ENCODE measurements around the gene ELAC2. TPM values are rescaled to one million over a fixed set of nuclear protein-coding genes. Genes with fewer than 3 reads are reported as not detected.
A peak's percentile ranks its signal among the peaks of the same experiment; 100 is the strongest.

The ELAC2 gene
- total RNA-seq = 54.5 TPM

GRCh38 chr17:13017655-13018459 is at the start of gene ELAC2:
ELAC2 (minus strand) TSS chr17:13018027; CDS start chr17:13017947, 80 bp downstream.
- DNase-seq (ENCODE audit: low spot score) = peak; percentile 99

- DNase-seq (ENCODE audit: low spot score) = no peak
Observed at GRCh38 chr17:13065032-13065431, 47.2 kb upstream of the ELAC2 start.

GRCh38 chr17:13055131-13055530 is 37.3 kb upstream of the ELAC2 start:
- no peak for DNase-seq (ENCODE audit: low spot score)

GRCh38 chr17:13054666-13055065 is 36.8 kb upstream of the ELAC2 start:
- no peak for DNase-seq (ENCODE audit: low spot score)

GRCh38 chr17:13051915-13052314 is 34.1 kb upstream of the ELAC2 start:
- DNase-seq (ENCODE audit: low spot score) = no peak

- no peak for DNase-seq (ENCODE audit: low spot score)
Observed at GRCh38 chr17:13047011-13047606, 29.3 kb upstream of the ELAC2 start.

- no peak for DNase-seq (ENCODE audit: low spot score)
Observed at GRCh38 chr17:13046361-13046760, 28.5 kb upstream of the ELAC2 start.

GRCh38 chr17:13044572-13045065 is 26.8 kb upstream of the ELAC2 start:
- DNase-seq (ENCODE audit: low spot score) = no peak

GRCh38 chr17:13038931-13039665 is 21.3 kb upstream of the ELAC2 start:
- no peak for DNase-seq (ENCODE audit: low spot score)

GRCh38 chr17:13036751-13037150 is 18.9 kb upstream of the ELAC2 start:
- no peak for DNase-seq (ENCODE audit: low spot score)

- no peak for DNase-seq (ENCODE audit: low spot score)
Observed at GRCh38 chr17:13035420-13035819, 17.6 kb upstream of the ELAC2 start.

- peak; percentile 53 for DNase-seq (ENCODE audit: low spot score)
Observed at GRCh38 chr17:13031718-13032350, 14.0 kb upstream of the ELAC2 start.

- peak; percentile 36 for DNase-seq (ENCODE audit: low spot score)
Observed at GRCh38 chr17:13030459-13031300, 12.9 kb upstream of the ELAC2 start.

GRCh38 chr17:13030056-13030455 is 12.2 kb upstream of the ELAC2 start:
- no peak for DNase-seq (ENCODE audit: low spot score)

GRCh38 chr17:13029340-13029739 is 11.5 kb upstream of the ELAC2 start:
- DNase-seq (ENCODE audit: low spot score) = no peak

- DNase-seq (ENCODE audit: low spot score) = no peak
Observed at GRCh38 chr17:13027246-13027645, 9.4 kb upstream of the ELAC2 start.

- no peak for DNase-seq (ENCODE audit: low spot score)
Observed at GRCh38 chr17:13025687-13026086, 7.9 kb upstream of the ELAC2 start.

- DNase-seq (ENCODE audit: low spot score) = no peak
Observed at GRCh38 chr17:13025258-13025627, 7.4 kb upstream of the ELAC2 start.

GRCh38 chr17:13024526-13025257 is 6.9 kb upstream of the ELAC2 start:
- DNase-seq (ENCODE audit: low spot score) = peak; percentile 34

GRCh38 chr17:13024016-13024415 is 6.2 kb upstream of the ELAC2 start:
- no peak for DNase-seq (ENCODE audit: low spot score)

Measured in mucosa of gallbladder (tissue), 1 donor.